GM21717 (cell line): ENCODE data around the gene KCNJ11.
A peak's percentile ranks its signal among the peaks of the same experiment; 100 is the strongest.

ENCODE experiments used
- ATAC-seq: cut with Tn5 transposase; IDR thresholded peaks from one replicate; pipeline ENCODE4 v1.9.1; 2021; ENCODE audit warnings: mild to moderate bottlenecking, moderate library complexity; ENCODE audit not compliant: unreplicated experiment

The KCNJ11 gene

DNA sequence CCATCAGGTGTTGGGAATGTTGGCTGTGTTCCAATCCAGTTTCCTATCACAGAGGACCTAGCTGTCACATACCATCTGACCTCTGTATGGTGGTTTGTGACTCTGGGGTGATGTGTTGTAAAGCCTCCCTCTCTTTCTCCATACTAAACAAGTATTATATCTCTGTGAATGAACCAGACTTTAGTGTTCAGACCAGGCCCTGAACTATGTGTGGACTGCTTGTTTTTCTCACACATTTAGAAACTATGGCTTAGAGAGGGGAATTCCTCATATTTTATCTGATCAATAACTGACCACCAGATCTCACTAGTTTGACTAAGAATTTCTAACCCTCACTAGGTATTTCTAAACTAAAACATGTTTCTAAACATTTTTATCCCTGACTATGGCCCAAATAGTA is 19.4 kb downstream of the KCNJ11 start:
- no peak for ATAC-seq

- no peak for ATAC-seq
Measured at GRCh38 chr11:17368551-17368950, 19.9 kb downstream of the KCNJ11 start.

- no peak for ATAC-seq
Measured at GRCh38 chr11:17366495-17366894, 22.0 kb downstream of the KCNJ11 start.

- peak; percentile 35 for ATAC-seq
Measured at GRCh38 chr11:17354601-17354991, 33.9 kb downstream of the KCNJ11 start.

- ATAC-seq, result no peak
Measured at GRCh38 chr11:17353821-17354600, 34.4 kb downstream of the KCNJ11 start.

DNA sequence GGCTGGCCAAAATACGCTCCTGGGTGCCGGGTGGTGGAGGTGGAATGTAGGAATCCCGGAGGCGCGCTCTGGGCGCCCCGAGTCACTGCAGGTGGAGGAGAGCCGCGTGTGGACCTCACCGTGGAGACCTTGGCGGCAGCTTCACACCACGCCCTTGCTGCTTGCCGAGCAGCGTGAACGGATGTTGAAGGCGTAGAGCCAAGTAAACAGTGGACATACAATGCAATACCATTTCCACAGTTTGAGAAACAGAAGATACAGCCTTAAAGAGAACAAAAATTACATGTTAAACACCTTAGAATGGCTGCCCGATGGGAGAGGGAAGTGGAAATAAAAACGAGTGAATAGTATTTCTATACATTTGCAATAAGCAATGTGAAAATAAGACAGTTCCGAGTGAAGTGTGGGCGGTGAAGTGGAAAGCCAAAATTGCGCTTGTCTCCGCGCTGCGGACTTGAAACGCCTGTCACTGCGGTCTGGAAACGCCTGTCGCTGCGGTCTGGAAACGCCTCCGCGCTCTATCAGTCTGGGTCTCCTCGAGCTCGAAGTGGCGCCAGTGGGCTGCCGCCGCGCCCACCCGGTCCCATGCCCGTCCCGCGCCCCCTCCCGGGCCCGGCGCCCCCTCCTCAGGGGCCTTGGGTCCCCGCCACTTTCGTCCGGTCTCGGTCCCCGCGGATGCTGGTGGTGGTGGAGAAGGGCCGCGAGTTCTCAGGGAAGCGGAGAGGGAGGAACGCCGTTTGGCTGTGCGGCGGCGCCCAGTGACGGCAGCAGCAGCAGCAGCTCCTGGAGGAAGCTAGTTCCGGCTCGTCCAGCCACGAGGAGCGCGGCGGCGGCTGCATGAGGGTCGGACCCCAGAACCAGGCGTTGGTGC is 35.3 kb downstream of the KCNJ11 start:
- ATAC-seq, result peak; percentile 43

- no peak for ATAC-seq
Measured at GRCh38 chr11:17351510-17352176, 36.8 kb downstream of the KCNJ11 start, which contains the start of gene NCR3LG1. TSS of gene NCR3LG1 (plus strand) at chr11:17351800. CDS start at chr11:17351970, 170 bp downstream.

DNA sequence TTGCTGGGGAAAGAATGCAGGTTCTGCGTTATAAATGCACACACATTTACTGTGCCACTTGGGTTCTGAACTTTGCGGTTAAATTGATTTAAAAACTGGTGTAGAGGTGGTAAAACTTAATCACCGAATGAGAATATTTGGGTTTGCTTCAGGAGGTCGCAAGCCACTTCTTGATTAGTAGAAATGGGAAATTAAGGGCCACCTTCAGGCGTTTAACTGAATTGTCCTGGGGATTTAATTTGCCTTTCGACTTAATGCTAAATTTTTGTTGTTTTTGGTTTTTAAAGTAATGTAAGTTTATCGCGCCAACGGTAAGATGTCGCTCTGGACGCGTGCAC is 37.3 kb downstream of the KCNJ11 start:
- ATAC-seq, result no peak

DNA sequence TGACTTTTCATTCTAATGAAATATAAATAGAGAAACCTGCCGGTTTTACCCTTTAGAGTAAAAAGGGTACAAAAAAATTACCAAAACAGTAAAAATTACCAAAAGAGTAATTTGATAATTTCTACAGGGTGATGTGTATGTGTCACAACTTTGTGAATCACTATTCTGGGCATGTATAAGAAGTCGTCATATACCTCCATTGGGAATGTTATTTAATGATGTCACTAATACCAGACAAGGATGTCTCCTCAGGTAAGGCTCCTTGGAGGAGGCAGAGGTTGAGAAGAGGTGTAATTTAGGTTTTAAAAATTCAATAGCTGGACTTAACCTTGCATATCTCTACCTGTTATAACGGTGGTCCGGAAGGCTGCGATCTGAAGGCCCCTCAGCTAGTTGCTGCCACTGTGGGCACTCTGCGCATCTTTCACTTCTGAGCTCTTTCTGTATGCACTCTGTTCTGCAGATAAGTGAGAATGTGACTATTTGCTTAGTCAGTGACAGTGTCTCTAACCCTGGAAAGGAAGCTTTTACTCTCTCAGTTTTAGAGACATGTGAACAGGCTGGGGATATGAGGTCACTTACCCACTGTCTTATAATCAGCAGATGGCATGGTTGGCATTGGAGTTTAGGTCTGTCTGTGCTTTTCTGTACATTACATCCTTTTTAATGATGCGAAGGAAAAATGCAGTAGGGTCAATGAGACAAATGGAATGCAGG is 37.8 kb downstream of the KCNJ11 start:
- no peak for ATAC-seq

DNA sequence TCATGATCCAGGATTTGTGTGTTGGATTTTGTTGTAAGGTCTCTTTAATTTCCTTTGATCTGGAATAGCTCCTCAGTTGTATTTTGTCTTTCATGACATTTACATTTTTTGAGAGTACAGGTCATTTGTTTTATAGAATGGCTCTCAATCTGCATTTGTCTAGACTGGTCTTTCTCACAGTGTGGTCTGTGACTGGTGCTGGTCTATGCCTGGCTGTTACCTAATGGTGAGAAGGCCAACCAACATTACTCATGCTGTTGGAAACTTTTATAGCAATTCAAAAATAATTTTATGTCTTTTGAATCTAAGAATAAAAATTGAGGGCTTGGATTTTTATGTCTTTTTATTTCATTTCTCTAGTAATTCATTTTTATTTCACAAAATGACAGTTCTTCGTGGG is 40.8 kb downstream of the KCNJ11 start:
- no peak for ATAC-seq

- no peak for ATAC-seq
Measured at GRCh38 chr11:17343907-17344306, 44.6 kb downstream of the KCNJ11 start.

DNA sequence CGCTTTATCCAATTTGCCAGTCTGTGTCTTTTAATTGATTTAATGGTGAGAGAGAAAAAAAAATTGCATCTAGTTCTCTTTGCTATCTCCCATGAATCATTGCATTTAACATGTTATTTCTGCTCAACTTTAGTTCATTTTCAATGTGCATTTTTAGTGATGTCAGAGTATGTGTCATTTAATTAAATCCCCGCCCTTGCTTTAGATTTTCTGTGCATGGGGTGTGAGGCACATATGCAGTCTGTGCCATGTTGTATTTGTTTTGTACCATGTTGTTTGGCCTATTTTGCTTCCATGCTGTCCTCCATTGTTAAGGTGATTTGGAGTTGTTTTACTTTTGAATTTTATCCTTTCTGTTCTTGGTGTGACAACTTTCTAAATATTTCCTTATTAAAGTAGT is 45.2 kb downstream of the KCNJ11 start:
- ATAC-seq, result no peak
